SU-DHL-6 (cell line): ENCODE data around the gene FMNL3.
"Not testable (repeated sequence)": the region's sequence is repeated elsewhere in the genome, so short reads cannot be mapped to it uniquely, and the experiment has no call there.

Source experiments
- H2AFZ ChIP-seq: fragments of 200-600 bp; sonication (generic); 2 replicates; pipeline ENCODE4 v1.6.1; 2014; ENCODE audit warnings: low read depth, mild to moderate bottlenecking, moderate library complexity, mixed read lengths, antibody characterized with exemption, low read length; ENCODE audit not compliant: severe bottlenecking
- H3F3A ChIP-seq: fragments of 200-600 bp; shearing (Covaris generic); 2 replicates; pipeline ENCODE4 v1.6.0; 2016; ENCODE audit warnings: antibody characterized with exemption, mild to moderate bottlenecking; ENCODE audit not compliant: insufficient read depth
- H3K27ac ChIP-seq: fragments of 200-600 bp; sonication (generic); 2 replicates; pipeline ENCODE4 v1.5.1; 2016; ENCODE audit warnings: low read depth, mild to moderate bottlenecking, low read length, moderate library complexity, mixed read lengths
- H3K27me3 ChIP-seq: fragments of 200-600 bp; sonication (generic), shearing (Covaris generic); 2 replicates; pipeline ENCODE4 v1.6.0; 2014; ENCODE audit warnings: mild to moderate bottlenecking, low read length
- H3K36me3 ChIP-seq: fragments of 200-600 bp; sonication (generic); 2 replicates; pipeline ENCODE4 v1.6.1; 2014; ENCODE audit warnings: mild to moderate bottlenecking, low read length, mixed read lengths
- H3K4me2 ChIP-seq: fragments of 300-600, 200-600 bp; shearing (Covaris generic), sonication (generic); 2 replicates; pipeline ENCODE4 v1.6.0; 2014; ENCODE audit warnings: low read length, low read depth, mild to moderate bottlenecking; ENCODE audit not compliant: poor library complexity, severe bottlenecking
- H3K4me3 ChIP-seq: fragments of 200-600 bp; sonication (generic); 2 replicates; pipeline ENCODE4 v1.5.1; 2014; ENCODE audit warnings: antibody characterized with exemption, low read length, mild to moderate bottlenecking, mixed read lengths; ENCODE audit not compliant: insufficient read depth, poor library complexity, severe bottlenecking
- H3K79me2 ChIP-seq: fragments of 200-600 bp; sonication (generic); 2 replicates; pipeline ENCODE4 v1.6.1; 2014; ENCODE audit warnings: mild to moderate bottlenecking, low read length, moderate library complexity; ENCODE audit not compliant: insufficient read depth
- H3K9ac ChIP-seq: fragments of 200-600 bp; sonication (generic); 2 replicates; pipeline ENCODE4 v1.7.0; 2014; ENCODE audit warnings: mild to moderate bottlenecking, low read length
- H3K9me2 ChIP-seq: fragments of 200-600 bp; sonication (generic); replicated peaks from 2 replicates; pipeline ENCODE4 v1.6.1; 2014; ENCODE audit warnings: low read length; ENCODE audit not compliant: insufficient read depth
- H3K9me3 ChIP-seq: fragments of 200-600 bp; sonication (generic); 2 replicates; pipeline ENCODE4 v1.6.1; 2014; ENCODE audit warnings: low read length, mixed read lengths; ENCODE audit not compliant: insufficient read depth
- H4K20me1 ChIP-seq: fragments of 200-600 bp; sonication (generic); 2 replicates; pipeline ENCODE4 v1.6.1; 2014; ENCODE audit warnings: low read depth, mild to moderate bottlenecking, antibody characterized with exemption, low read length, moderate library complexity, mixed read lengths
- CTCF ChIP-seq: fragments of 200-600 bp; sonication (generic); IDR thresholded peaks from one replicate; pipeline ENCODE4 v1.5.1; 2017; ENCODE audit warnings: antibody characterized with exemption, mild to moderate bottlenecking, low read length, moderate library complexity; ENCODE audit not compliant: insufficient read depth, poor library complexity, severe bottlenecking
- EZH2phosphoT487 ChIP-seq: fragments of 200-600 bp; sonication (generic), shearing (Covaris generic); conservative IDR thresholded peaks from 2 replicates; pipeline ENCODE4 v1.6.1; 2018; ENCODE audit warnings: mild to moderate bottlenecking, antibody characterized with exemption, low read length, moderate library complexity, mixed read lengths

The FMNL3 gene

GRCh38 chr12:49615725-49616124, 91.5 kb downstream of the FMNL3 start:
- Histone ChIP-seq H3K4me3 (no peak overlapping the region), H3K36me3 (no peaks in the 10 kb centered on the region), H3K27ac (no peak overlapping the region), H2AFZ (no peak overlapping the region), H3F3A (no peaks in the 10 kb centered on the region), H3K9me3 (no peaks in the 10 kb centered on the region), H3K27me3 (no peaks in the 10 kb centered on the region), H3K9ac (no peak overlapping the region), H3K79me2 (no peaks in the 10 kb centered on the region), H4K20me1 (no peaks in the 10 kb centered on the region), H3K9me2 (no peaks in the 10 kb centered on the region), H3K4me2 (no peak overlapping the region)
- no peak for TF ChIP-seq EZH2phosphoT487
- no peak for TF ChIP-seq CTCF

- Histone ChIP-seq H3K9me3 (no peaks in the 10 kb centered on the region), H3K36me3 (no peaks in the 10 kb centered on the region), H3K27me3 (no peaks in the 10 kb centered on the region), H3K4me2 (no peak overlapping the region), H2AFZ (no peak overlapping the region), H3K4me3 (no peak overlapping the region), H3K9ac (no peak overlapping the region), H3K9me2 (no peaks in the 10 kb centered on the region), H3F3A (no peaks in the 10 kb centered on the region), H4K20me1 (no peaks in the 10 kb centered on the region), H3K79me2 (no peaks in the 10 kb centered on the region), H3K27ac (no peak overlapping the region)
- no peak for TF ChIP-seq CTCF
- no peak for TF ChIP-seq EZH2phosphoT487
Observed at GRCh38 chr12:49612210-49612609, 95.0 kb downstream of the FMNL3 start.

GRCh38 chr12:49610785-49611184, 96.4 kb downstream of the FMNL3 start:
- not testable (repeated sequence) for H3F3A ChIP-seq, H3K9ac ChIP-seq, H3K4me3 ChIP-seq, H3K79me2 ChIP-seq, H3K9me3 ChIP-seq, H3K27ac ChIP-seq, H3K9me2 ChIP-seq, H3K36me3 ChIP-seq, H4K20me1 ChIP-seq, H2AFZ ChIP-seq, H3K4me2 ChIP-seq, H3K27me3 ChIP-seq

- TF ChIP-seq CTCF (no peak), EZH2phosphoT487 (no peak)
- H4K20me1 ChIP-seq = no peaks in the 10 kb centered on the region
- H3F3A ChIP-seq = no peaks in the 10 kb centered on the region
Observed at GRCh38 chr12:49609875-49610154, 97.4 kb downstream of the FMNL3 start.

More at GRCh38 chr12:49609875-49610154, 97.4 kb downstream of the FMNL3 start:
- H3K27ac ChIP-seq = no peak overlapping the region
- no peaks in the 10 kb centered on the region for H3K27me3 ChIP-seq
- no peak overlapping the region for H3K4me2 ChIP-seq
- no peaks in the 10 kb centered on the region for H3K36me3 ChIP-seq
- no peaks in the 10 kb centered on the region for H3K9me2 ChIP-seq
- H3K4me3 ChIP-seq = no peak overlapping the region
- H3K9me3 ChIP-seq = no peaks in the 10 kb centered on the region
- H3K9ac ChIP-seq = no peak overlapping the region
- H2AFZ ChIP-seq = no peak overlapping the region
- H3K79me2 ChIP-seq = no peaks in the 10 kb centered on the region
